GM18499 (cell line): ENCODE measurements around the gene ACTG1.
"Not testable (repeated sequence)": the region's sequence is repeated elsewhere in the genome, so short reads cannot be mapped to it uniquely, and the experiment has no call there.

Source experiments
- ATAC-seq: cut with Tn5 transposase; IDR thresholded peaks from one replicate; pipeline ENCODE4 v1.9.1; 2021; ENCODE audit warnings: moderate number of reproducible peaks; ENCODE audit not compliant: insufficient read depth, unreplicated experiment

Gene ACTG1

DNA sequence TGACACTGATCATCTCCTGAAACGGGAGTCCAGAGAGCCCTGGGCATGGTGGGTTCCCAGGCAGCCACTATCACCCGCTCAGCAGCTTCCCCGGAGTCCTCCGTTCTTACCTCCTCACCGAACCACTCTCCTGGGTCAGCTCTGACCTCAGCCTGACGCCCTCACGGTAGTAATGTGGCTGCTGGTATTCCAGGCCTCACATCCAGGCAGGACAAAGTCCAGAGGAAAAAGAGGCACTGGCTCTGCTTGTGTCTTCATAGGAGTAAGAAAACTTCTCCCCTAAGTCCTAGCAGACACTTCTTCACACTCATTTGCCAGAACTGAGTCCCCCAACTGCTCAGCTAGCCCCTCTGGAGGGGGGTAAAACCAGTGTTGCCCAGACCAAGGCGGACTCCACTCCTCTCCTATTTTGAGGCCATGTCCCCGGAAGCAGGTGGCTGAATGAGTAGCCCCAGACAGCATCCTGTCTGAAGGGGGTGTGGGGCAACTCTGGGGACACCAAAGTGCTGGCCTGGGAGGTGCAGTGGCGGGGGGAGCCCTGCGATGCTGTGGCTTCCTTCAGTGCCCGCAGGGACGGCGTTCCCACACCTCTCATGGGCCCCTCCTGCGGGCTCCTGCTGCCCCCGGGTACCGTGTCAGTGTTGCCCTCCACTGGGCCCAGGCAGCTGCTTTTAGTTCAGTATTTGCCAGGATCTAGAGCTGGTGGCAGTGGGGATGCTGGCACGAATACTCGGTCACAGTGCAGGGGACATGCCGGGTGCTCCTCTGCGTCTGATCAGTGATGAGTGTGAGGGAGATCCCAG, 20.9 kb upstream of the ACTG1 start:
- ATAC-seq: no peak

DNA sequence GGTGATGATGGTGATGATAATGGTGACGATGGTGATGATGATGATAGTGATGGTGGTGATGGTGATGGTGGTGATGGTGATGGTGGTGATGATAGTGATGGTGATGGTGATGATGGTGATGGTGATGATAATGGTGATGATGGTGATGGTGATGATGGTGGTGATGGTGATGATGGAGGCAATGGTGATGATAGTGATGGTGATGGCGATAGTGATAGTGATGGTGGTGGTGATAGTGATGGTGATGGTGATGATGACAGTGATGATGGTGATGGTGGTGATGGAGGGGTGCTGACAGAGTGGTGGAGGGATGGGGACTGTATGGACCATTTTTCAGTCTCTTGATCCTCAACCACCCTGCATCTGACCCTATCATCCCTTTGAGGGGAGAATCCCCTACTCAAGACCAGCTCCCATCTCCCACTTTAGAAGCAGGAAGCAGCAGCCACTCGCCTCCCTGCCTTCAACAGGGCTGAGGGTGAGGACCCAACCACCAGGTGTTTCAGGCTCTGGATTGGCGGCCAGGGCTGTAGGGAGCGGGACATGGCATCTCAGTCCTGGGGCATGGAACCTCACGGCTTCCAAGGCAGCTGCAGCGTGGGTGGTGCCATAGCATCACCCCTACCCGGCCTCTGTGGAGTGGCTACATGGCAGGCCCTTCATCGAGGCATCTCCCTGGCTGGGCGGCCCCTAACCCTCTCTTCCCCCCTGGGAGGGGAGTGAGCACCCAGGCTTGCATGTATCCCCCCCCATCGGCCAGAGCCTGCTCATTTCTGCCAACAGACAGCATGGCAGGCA, 20.1 kb upstream of the ACTG1 start:
- ATAC-seq: no peak

DNA sequence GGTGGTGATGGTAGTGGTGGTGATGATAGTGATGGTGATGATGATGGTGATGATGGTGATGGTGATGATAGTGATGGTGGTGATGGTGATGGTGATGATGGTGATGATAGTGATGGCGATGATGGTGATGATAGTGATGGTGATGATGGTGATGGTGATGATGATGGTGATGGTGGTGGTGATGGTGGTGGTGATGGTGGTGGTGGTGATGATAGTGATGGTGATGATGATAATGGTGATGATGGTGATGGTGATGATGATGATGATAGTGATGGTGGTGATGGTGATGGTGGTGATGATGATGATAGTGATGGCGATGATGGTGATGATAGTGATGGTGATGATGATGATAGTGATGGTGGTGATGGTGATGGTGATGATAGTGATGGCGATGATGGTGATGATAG, 19.4 kb upstream of the ACTG1 start:
- not testable (repeated sequence) for ATAC-seq

DNA sequence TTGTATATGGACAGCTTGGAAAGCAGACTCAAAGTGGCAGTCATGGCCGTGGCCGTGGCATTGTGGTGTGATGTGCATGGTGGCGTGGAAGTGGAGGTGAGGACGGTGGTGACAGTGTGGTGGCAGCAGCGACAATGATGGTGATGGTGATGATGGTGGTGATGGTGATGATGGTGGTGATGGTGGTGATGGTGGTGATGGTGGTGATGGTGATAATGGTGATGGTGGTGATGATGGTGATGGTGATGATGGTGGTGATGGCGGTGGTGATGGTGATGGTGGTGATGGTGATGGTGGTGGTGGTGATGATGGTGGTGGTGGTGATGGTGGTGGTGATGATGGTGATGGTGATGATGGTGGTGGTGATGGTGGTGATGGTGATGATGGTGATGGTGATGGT, 18.4 kb upstream of the ACTG1 start:
- not testable (repeated sequence) for ATAC-seq

DNA sequence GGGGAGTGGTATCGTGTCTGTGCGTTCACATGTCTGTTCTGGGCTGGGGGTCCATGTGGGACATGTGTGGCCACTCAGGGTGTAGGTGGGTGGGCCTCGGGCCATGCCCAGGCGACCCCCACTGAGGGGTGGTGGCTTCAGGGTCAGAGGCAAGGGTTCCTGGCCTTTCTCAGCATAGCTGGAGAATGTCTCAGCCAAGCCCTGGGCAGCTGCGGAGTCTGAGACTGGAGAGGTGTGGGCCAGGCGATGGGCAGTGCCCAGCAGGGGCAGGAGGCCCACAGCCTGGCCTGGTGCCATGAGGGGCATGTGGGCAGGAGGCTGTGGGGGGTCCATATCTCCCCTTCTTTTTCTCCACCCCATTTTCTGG, 16.8 kb upstream of the ACTG1 start:
- ATAC-seq: no peak

DNA sequence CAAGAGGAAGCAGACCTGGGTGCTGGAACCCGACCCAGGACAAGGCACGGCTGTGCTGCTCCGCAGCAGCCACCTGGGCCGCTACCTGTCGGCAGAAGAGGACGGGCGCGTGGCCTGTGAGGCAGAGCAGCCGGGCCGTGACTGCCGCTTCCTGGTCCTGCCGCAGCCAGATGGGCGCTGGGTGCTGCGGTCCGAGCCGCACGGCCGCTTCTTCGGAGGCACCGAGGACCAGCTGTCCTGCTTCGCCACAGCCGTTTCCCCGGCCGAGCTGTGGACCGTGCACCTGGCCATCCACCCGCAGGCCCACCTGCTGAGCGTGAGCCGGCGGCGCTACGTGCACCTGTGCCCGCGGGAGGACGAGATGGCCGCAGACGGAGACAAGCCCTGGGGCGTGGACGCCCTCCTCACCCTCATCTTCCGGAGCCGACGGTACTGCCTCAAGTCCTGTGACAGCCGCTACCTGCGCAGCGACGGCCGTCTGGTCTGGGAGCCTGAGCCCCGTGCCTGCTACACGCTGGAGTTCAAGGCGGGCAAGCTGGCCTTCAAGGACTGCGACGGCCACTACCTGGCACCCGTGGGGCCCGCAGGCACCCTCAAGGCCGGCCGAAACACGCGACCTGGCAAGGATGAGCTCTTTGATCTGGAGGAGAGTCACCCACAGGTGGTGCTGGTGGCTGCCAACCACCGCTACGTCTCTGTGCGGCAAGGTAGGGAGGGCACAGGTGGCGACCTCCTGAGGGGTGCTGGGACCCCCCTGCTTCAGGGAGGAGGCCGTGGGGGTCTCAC, 16.2 kb upstream of the ACTG1 start:
- no peak for ATAC-seq

DNA sequence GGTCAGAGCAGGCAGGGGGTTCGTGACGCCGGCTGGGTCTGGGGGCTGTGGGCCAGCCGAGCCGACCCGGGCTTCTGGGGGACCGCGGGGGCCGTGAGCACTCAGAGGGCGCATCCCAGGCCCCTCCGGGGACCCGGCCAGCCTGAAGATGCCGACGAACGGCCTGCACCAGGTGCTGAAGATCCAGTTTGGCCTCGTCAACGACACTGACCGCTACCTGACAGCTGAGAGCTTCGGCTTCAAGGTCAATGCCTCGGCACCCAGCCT, 15.7 kb upstream of the ACTG1 start:
- no peak for ATAC-seq

DNA sequence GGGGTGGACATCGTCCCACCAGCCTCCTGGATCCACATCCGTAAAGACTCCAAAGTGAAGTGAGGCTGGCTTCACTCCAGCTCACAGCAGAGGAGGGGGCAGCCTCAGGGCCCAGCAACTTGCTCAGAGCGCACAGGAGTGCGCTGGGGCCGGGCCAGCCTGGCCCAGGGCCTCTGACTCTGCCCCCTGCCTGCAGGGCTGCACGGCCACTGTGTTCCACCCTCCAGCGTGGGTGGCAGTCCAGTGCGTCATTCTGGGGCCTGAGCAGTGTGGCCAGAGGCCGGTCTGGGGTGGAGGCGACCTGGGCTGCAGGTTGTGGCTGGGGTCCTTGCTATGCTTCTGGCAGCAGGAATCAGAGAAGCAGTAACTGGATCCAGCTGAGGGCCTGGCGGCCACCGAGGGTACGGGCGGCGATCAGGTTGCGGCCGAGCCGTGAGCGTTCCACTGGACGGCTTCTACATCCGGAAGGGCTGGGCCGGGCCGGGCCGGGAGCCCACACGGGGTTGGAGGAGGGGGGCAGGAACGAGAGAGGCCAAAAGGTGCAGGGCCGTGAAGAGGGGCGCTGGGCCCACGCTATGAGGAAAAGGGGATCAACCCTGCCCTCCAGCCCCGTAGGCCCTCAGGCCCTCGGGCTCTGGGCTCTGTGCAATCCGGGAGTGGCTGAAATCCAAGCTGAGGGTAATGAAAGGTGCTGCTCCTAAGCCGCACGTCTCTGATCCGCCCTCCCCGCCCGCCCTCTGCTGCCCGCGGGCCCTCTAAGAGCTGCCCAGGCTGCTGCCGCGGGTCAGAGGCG, 15.2 kb upstream of the ACTG1 start, which contains the start of gene FSCN2:
Gene FSCN2 (plus strand): TSS at position 787 of the 793 bp plus-strand sequence. CDS start 155 bp downstream, outside the sequence.
- no peak for ATAC-seq

DNA sequence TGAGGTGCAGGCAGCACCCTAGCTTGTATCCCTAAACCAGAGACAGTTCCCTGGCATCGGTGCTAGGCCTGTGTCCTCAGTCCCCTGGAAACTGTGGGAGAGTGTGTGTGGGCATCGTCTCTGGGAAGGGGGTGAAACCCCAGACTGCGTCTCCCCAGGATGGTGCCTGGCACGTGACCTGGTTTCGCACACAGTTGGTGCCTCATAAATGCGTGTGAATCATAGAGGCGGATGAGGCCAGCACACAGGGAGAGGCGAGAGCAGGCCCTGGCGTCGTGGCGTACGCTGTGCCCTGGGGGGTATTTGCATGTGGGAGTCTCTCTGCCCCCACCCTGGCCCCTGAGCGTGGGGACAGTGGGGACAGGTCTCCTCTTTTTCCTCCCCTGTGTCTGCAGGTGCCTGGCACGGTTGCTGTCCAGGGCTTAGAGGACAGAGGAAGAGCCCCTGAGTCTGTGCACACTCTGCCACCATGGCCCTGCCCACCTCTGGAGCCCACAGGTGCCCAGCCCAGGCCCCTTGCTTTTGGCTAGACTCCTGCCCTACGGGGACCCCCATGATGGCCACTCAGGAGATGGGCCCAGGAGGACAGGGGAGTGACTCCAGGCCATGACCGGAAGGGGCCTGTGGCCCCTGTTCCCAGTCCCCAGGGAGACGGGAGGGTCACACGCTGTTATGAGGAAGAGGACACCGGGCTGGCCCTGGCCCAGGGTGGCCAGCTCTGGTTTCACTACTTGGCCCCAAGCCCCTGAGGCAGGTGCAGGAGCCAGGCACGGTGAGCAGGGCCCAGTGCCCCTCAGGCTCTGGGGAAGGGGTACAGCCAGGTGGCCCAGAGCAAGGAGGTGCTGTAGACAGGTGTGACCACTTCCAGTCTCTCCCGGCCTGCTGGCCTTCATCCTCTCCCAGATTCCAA, 14.3 kb upstream of the ACTG1 start:
- ATAC-seq: no peak

DNA sequence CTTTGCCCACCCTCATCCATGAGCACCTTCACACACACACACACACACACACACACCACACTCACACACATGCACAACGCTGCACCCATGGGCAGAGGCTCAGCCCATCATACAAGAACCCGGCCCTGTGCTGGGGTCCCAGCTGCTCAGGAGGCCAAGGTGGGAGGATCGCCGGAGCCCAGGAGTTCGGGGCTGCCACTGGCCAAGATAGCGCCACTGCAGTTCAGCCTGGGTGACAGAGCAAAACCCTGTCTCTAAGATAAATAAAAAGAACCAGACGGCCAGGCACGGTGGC, 12.2 kb upstream of the ACTG1 start:
- no peak for ATAC-seq

DNA sequence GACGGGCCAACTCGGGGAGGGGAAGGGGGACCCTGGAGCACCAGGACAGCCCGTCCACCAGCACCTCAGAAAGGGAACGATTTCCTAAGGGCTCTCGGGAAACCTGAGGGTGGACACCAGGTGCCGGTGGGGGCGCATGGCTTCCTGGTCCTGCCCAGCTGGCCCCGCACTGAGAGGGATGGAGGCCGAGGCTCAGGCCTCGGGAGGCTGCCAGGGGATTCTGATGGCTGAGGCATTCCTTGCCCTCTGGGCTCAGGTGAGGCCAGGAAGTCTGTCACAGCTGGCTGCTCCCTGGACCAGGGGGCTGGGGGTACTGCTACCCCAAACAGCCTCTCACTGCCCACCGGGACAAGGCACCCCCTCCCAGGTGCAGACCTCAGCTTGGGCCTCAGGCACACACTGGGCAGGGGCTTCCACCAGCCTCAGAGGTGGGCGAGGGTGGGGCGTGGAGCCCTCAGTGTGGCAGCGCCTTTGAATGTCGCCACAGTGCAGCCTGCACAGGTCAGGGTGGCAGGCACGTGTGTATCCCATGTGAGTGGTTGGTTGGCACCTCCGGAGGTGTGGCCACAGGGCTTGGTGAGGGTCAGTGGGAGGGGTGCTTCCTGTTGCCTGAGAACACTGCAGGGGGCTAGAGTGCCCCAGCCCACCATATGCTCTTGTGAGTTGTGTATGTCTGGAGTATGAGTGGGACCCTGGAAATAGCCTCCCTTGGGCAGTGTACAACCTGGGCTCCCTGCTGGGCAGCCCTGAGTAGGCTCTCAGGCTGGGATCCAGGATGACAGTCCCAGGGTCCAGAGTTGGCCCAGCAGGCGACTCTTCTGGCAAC, 11.7 kb upstream of the ACTG1 start:
- no peak for ATAC-seq

DNA sequence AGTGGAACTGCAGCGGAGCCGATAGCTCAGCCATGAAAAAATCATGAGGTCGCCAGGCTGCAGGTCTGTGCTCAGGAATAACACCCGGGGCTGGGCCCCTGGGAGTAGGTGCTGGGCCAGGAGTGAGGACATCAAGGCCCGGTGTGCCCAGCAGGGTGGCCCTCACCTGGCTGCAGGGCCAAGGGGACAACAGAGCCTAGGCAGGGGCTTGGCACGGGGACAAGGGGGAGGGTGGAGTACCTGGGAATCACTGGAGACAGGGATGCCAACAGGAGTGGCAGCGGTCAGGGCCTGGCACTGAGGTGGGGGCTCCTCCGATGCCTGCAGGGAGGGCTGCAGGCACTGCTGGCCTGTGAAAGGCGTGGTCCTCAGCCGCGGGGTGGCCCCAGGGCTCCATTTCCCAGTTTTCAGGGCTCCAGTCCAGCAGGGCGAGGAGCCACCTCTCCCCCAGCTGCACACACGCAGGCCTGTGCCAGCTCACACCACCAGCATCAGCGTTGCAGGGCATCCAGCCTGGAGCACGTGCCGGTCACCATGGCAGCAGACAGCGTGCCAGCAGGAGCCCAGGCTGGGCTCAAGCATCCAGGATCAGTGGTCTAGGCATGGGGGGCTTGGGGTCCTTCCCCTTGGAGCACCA, 10.9 kb upstream of the ACTG1 start:
- ATAC-seq: no peak

DNA sequence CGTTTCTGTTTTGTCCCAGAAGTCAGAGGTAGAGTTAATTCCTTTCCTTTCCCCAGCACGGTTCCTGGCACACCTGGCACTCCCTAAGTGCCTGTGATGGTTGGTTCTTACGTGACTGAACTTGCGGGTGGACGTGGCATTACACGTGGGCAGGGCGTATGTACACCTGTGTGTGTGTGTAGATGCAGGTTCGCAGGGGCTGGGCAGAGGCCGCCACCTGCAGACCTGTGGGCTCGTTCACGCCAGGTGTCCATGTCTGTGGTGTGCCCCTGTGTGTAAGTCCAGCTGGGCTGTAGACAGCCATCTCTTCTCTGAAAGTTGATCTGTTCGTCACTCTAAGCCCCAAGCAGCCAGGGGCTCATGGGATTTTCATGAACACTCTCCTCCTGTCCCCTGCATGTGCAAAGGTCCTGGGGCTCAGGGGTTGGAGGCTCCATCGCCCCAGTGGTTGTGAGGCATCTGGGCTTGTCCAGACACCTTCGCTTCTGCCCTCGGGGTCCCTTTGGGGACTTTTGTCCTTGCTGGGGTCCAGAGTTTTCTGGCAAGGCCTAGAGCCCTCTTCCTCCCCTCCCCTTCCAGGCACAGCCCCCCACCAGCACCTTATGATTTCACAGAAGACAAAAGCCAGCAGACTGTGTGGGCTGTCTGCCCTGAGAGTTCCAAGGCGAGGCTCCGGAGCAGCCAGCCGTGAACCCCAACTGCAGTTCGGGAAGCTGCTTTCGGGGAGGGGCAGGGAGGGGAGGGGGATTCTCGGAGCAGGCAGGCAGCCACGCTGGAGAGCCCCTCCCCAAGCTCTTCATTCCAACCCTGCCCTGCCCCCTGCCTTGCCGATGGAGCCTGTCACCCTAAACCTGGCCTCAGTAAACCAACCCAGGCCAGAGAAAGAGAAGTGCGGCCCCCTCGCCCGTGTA, 10.1 kb upstream of the ACTG1 start:
- ATAC-seq: no peak

DNA sequence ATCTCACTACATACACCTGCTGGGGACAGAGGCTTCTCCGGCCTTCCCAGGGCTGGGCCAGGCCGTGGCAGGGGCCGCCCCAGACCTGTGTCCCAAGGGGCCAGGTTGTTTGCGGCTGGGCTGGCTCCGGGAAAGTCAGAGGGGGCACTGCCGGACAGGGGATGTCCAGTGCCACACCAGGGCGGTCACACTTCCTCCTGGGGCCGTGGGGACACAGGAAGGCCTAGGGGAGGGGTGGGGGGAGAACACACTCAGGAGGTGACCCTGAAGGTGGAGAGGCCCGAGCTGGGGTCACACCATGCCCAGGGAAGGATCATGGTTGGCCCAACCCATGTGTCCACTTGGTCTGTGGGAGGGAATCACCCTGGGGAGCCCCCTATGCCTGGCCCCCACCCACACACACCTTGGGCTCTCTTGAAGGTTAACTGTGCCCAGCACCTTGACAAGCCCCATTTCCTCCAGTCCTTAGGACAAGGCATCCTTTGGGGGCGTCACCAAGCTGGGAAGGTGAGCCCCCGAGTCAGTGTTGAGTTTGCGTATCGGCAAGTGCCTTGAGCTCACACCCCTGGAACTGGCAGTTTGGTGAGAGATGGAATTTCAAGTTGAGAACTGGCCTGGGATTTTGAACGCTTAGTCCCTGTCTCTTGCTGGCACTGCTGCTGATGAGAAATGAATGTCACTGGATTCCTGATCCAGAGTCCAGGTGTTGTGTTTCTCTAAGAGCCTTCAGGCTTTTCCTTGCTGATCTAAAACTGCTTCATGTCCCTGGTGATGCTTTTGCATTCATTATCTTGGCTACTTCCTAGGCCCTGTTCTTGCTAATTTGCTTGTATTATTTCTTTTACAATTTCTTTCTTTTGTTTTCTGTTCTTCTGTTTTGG, 7.7 kb upstream of the ACTG1 start:
- no peak for ATAC-seq

DNA sequence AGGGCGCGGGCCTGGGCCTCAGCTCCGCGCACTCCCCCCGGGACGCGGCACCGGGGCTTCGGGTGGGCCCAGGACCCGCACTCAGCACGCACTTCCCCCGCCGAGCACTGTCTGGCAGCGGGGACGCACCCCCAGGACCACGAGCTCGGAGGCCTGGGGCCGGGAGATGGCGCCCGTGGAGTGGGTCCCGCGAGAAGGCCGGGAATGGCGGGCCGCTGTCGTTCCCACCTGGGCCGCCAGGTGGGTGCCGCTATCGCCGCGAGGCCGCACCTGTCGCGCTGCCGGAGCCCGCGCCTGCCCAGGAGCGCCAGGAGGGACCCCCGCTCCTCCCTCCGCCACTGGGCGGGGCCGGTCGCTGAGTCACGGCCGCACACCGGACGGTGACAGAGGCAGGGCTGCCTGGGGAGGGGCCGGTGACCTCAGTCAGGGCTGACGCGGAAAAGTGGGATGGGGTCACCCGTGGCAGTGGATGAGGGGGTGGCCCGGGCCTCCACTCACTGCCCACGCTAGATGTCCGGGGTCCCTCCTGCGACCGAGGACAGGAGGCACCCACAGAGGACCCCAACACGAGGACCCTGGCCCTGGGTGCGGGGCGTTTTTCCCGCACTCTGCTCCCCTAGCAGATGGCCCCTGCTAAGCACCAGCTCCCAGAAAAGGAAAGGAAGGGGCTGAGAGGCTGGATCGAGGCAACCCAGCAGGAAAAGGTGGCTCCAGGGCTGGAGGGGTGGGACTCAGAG, 6.9 kb upstream of the ACTG1 start:
- ATAC-seq: no peak
